ENCODE results near the gene SPRY4.
"Not testable (repeated sequence)": the region's sequence is repeated elsewhere in the genome, so short reads cannot be mapped to it uniquely, and the experiment has no call there.

SPRY4 gene

GRCh38 chr5:142292249-142292648 is 32.6 kb downstream of the SPRY4 start:
- DNase-seq = no peak

- DNase-seq = no peak
These were observed 34.1 kb downstream of the SPRY4 start for GRCh38 chr5:142290577-142291299.

GRCh38 chr5:142289708-142290576 is 34.9 kb downstream of the SPRY4 start:
- no peak for DNase-seq

GRCh38 chr5:142287973-142288313 is 36.9 kb downstream of the SPRY4 start:
- no peak for DNase-seq

- DNase-seq = no peak
These were observed 37.5 kb downstream of the SPRY4 start for GRCh38 chr5:142287096-142287972.

GRCh38 chr5:142286111-142286510 is 38.7 kb downstream of the SPRY4 start:
- DNase-seq = no peak

GRCh38 chr5:142283304-142283703 is 41.5 kb downstream of the SPRY4 start:
- DNase-seq = no peak

- DNase-seq = no peak
These were observed 42.9 kb downstream of the SPRY4 start for GRCh38 chr5:142281966-142282365.

GRCh38 chr5:142281008-142281367 is 43.8 kb downstream of the SPRY4 start:
- no peak for DNase-seq

- no peak for DNase-seq
These were observed 44.5 kb downstream of the SPRY4 start for GRCh38 chr5:142280066-142281007.

- DNase-seq = no peak
These were observed 46.2 kb downstream of the SPRY4 start for GRCh38 chr5:142278627-142279026.

GRCh38 chr5:142277796-142278195 is 47.0 kb downstream of the SPRY4 start:
- DNase-seq = no peak

- no peak for DNase-seq
These were observed 48.3 kb downstream of the SPRY4 start for GRCh38 chr5:142276517-142276916.

- no peak for DNase-seq
These were observed 49.3 kb downstream of the SPRY4 start for GRCh38 chr5:142275496-142275895.

- DNase-seq = not testable (repeated sequence)
These were observed 52.2 kb downstream of the SPRY4 start for GRCh38 chr5:142272596-142272995.

- not testable (repeated sequence) for DNase-seq
These were observed 60.7 kb downstream of the SPRY4 start for GRCh38 chr5:142264084-142264483.

- DNase-seq = no peak
These were observed 61.5 kb downstream of the SPRY4 start for GRCh38 chr5:142263346-142263745.

GRCh38 chr5:142262683-142263082 is 62.1 kb downstream of the SPRY4 start:
- DNase-seq = no peak
